DMS114 treated with DMSO at 0.1 percent for 48 hours (cell line): ENCODE measurements around the gene SLC6A6.
"Not testable (repeated sequence)": the region's sequence is repeated elsewhere in the genome, so short reads cannot be mapped to it uniquely, and the experiment has no call there.

Experiments
- DNase-seq: peaks from one replicate; lab custom pipeline; 2025; ENCODE audit not compliant: unreplicated experiment; lab: John Stamatoyannopoulos, UW

Gene SLC6A6

GRCh38 chr3:14434126-14434497 lies 31.7 kb downstream of the SLC6A6 start:
- DNase-seq, result no peak

- DNase-seq, result no peak
These were observed 32.2 kb downstream of the SLC6A6 start for GRCh38 chr3:14434498-14435151.

GRCh38 chr3:14435175-14436014 lies 33.0 kb downstream of the SLC6A6 start:
- no peak for DNase-seq

- DNase-seq, result no peak
These were observed 34.5 kb downstream of the SLC6A6 start for GRCh38 chr3:14436954-14437281.

- DNase-seq, result not testable (repeated sequence)
These were observed 35.3 kb downstream of the SLC6A6 start for GRCh38 chr3:14437705-14438104.

- no peak for DNase-seq
These were observed 35.9 kb downstream of the SLC6A6 start for GRCh38 chr3:14438262-14438661.

GRCh38 chr3:14438929-14439328 lies 36.5 kb downstream of the SLC6A6 start:
- DNase-seq, result no peak

GRCh38 chr3:14439501-14440167 lies 37.2 kb downstream of the SLC6A6 start:
- DNase-seq, result no peak

GRCh38 chr3:14440168-14440518 lies 37.7 kb downstream of the SLC6A6 start:
- no peak for DNase-seq

- no peak for DNase-seq
These were observed 38.3 kb downstream of the SLC6A6 start for GRCh38 chr3:14440531-14441239.

- DNase-seq, result no peak
These were observed 39.0 kb downstream of the SLC6A6 start for GRCh38 chr3:14441240-14441919.

GRCh38 chr3:14441920-14442300 lies 39.5 kb downstream of the SLC6A6 start:
- DNase-seq, result no peak

GRCh38 chr3:14444380-14444779 lies 42.0 kb downstream of the SLC6A6 start:
- DNase-seq, result no peak

GRCh38 chr3:14445773-14446172 lies 43.4 kb downstream of the SLC6A6 start:
- no peak for DNase-seq

- DNase-seq, result no peak
These were observed 44.7 kb downstream of the SLC6A6 start for GRCh38 chr3:14446988-14447570.

- DNase-seq, result no peak
These were observed 45.7 kb downstream of the SLC6A6 start for GRCh38 chr3:14448063-14448462.

GRCh38 chr3:14448756-14449727 lies 46.6 kb downstream of the SLC6A6 start:
- no peak for DNase-seq

GRCh38 chr3:14450506-14450905 lies 48.1 kb downstream of the SLC6A6 start:
- DNase-seq, result no peak

- DNase-seq, result no peak
These were observed 48.7 kb downstream of the SLC6A6 start for GRCh38 chr3:14450922-14451606.
